PC-9 (cell line): ENCODE data around the gene DOCK3. TPM values are rescaled to one million over a fixed set of nuclear protein-coding genes. Genes with fewer than 3 reads are reported as not detected.

ENCODE experiments used
- BruUV-seq: library from RNA; stranded (reverse); fragments of 400-500 nt; replicated peaks from 2 replicates; lab custom pipeline; 2021; lab: Mats Ljungman, UMichigan
- CTCF ChIA-PET: fragments of 300-600 bp; sonication (Branson Sonifier 250); formaldehyde crosslinking; loops from one replicate; lab custom pipeline; 2022; ENCODE audit warnings: antibody characterized with exemption; lab: Charles Lee
- POLR2A ChIA-PET: fragments of 300-600 bp; sonication (Branson Sonifier 250); formaldehyde crosslinking; loops from one replicate; lab custom pipeline; 2022; ENCODE audit warnings: antibody characterized with exemption; ENCODE audit not compliant: unreplicated experiment; lab: Charles Lee
- DNase-seq, 2 experiments: peaks; one replicate each; pipeline versions ENCODE4 v3.0.0 to v3.0.0-alpha.2; 2015 to 2022; ENCODE audit warnings: mixed read lengths in 1 of 2
- H2AFZ ChIP-seq: fragments of 200-600 bp; sonication (generic); 2 replicates; pipeline ENCODE4 v1.8.1; 2017; ENCODE audit warnings: antibody characterized with exemption
- H3F3A ChIP-seq: fragments of 200-600 bp; sonication (generic); 2 replicates; pipeline ENCODE4 v1.8.1; 2017; ENCODE audit warnings: antibody characterized with exemption, mild to moderate bottlenecking, low read depth; ENCODE audit not compliant: insufficient read depth
- H3K27ac ChIP-seq: fragments of 200-600 bp; sonication (generic); 2 replicates; pipeline ENCODE4 v1.6.1; 2016; ENCODE audit warnings: mixed run types
- H3K27me3 ChIP-seq: fragments of 200-600 bp; sonication (generic); 2 replicates; pipeline ENCODE4 v1.6.1; 2016; ENCODE audit warnings: low read depth, mixed run types; ENCODE audit not compliant: insufficient read depth
- H3K36me3 ChIP-seq: fragments of 200-600 bp; sonication (generic); 2 replicates; pipeline ENCODE4 v1.6.1; 2016; ENCODE audit warnings: low read depth, mixed run types
- H3K4me1 ChIP-seq: fragments of 200-600 bp; sonication (generic); replicated peaks from 2 replicates; pipeline ENCODE4 v1.6.1; 2016; ENCODE audit warnings: mixed run types; ENCODE audit not compliant: insufficient read depth
- H3K4me2 ChIP-seq: fragments of 200-600 bp; sonication (generic); 2 replicates; pipeline ENCODE4 v1.6.1; 2017; ENCODE audit warnings: mixed run types
- H3K4me3 ChIP-seq: fragments of 200-600 bp; sonication (generic); 2 replicates; pipeline ENCODE4 v1.6.1; 2016; ENCODE audit warnings: mixed run types
- H3K79me2 ChIP-seq: fragments of 200-600 bp; sonication (generic); 2 replicates; pipeline ENCODE4 v1.6.1; 2017; ENCODE audit warnings: low read depth, mixed run types
- H3K9me2 ChIP-seq: fragments of 200-600 bp; sonication (generic); 2 replicates; pipeline ENCODE4 v1.8.1; 2017; ENCODE audit warnings: mild to moderate bottlenecking; ENCODE audit not compliant: insufficient read depth
- H3K9me3 ChIP-seq: fragments of 200-600 bp; sonication (generic); 2 replicates; pipeline ENCODE4 v1.8.1; 2016; ENCODE audit warnings: low read depth; ENCODE audit not compliant: insufficient read depth
- H4K20me1 ChIP-seq: fragments of 200-600 bp; sonication (generic); 2 replicates; pipeline ENCODE4 v1.8.1; 2017; ENCODE audit not compliant: insufficient read depth
- CTCF ChIP-seq: fragments of 200-600 bp; sonication (generic); conservative IDR thresholded peaks from 2 replicates; pipeline ENCODE4 v1.6.1; 2017; ENCODE audit warnings: mixed run types, antibody characterized with exemption, mild to moderate bottlenecking, moderate library complexity
- EZH2 ChIP-seq: fragments of 200-600 bp; sonication (generic); IDR thresholded peaks from 2 replicates; pipeline ENCODE4 v1.8.0; 2017; ENCODE audit warnings: antibody characterized with exemption, low read depth
- intact Hi-C: fragments of 100-400 bp; cut with micrococcal nuclease; formaldehyde crosslinking; loops from one replicate; pipeline ENCODE4 v1.10.0; 2022; ENCODE audit not compliant: unreplicated experiment
- total RNA-seq: library from RNA; stranded (reverse); gene quantifications from 2 replicates; pipeline ENCODE4 v1.2.3, GENCODE V29; 2021

The DOCK3 gene
- total RNA-seq, 1 experiment from 2014 or later, result 16.9 TPM

DNA sequence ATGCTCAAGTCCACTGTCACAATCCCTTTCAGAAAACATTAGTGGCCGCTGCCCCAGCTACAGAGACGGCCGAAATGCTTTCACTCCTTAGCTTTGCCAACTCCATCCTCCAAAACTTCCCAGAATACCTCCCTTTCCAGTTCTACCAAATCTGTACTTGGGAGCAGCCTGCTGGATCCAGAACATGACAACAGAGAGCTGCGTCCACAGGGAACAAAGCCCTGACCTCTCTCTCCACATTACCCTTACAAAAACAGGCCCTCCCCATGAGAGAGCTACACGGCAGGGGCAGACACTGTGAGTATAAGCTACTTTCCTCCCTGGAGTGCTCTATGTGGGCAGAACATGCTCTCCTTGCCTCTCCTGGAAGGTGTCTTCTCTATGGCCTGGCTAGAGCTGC lies 722.7 kb downstream of the DOCK3 start:
- H3K36me3 ChIP-seq, result peaks cover 18% of the 10 kb centered on the region
- H3K4me2 ChIP-seq, result no peak overlapping the region
- no peaks in the 10 kb centered on the region for H3K27me3 ChIP-seq
- POLR2A ChIA-PET, result no interaction called here
- intact Hi-C loops, result no loop called here
- peaks cover 34% of the 10 kb centered on the region for H3F3A ChIP-seq
- no peaks in the 10 kb centered on the region for H3K9me3 ChIP-seq
- H4K20me1 ChIP-seq, result peaks cover 23% of the 10 kb centered on the region
- BruUV-seq, result no TSS peak
- peaks cover 6% of the 10 kb centered on the region for H3K4me1 ChIP-seq
- H3K9me2 ChIP-seq, result no peaks in the 10 kb centered on the region
- no peak overlapping the region for H3K4me3 ChIP-seq
- no peak overlapping the region for H2AFZ ChIP-seq
- TF ChIP-seq CTCF (no peak), EZH2 (no peak)
- H3K79me2 ChIP-seq, result peaks cover 27% of the 10 kb centered on the region
- DNase-seq, result no peak
- no peak overlapping the region for H3K27ac ChIP-seq
- CTCF ChIA-PET, result no interaction called here

GRCh38 chr3:51398595-51399310 lies 724.0 kb downstream of the DOCK3 start:
- H3K4me3 ChIP-seq, result no peak overlapping the region
- peaks cover 33% of the 10 kb centered on the region for H3F3A ChIP-seq
- no peaks in the 10 kb centered on the region for H3K9me3 ChIP-seq
- TF ChIP-seq CTCF (no peak), EZH2 (no peak)
- H3K4me2 ChIP-seq, result no peak overlapping the region
- CTCF ChIA-PET, result no interaction called here
- POLR2A ChIA-PET, result interaction anchor here (0.6 kb wide), 2 partner anchors 14 to 403 kb away, joined by 5 read pairs; partner anchors contain the start of gene MANF
- no peak overlapping the region for H3K27ac ChIP-seq
- BruUV-seq, result no TSS peak
- no peaks in the 10 kb centered on the region for H3K4me1 ChIP-seq
- no peak overlapping the region for H2AFZ ChIP-seq
- intact Hi-C loops, result no loop called here
- DNase-seq, result no peak
- H3K36me3 ChIP-seq, result peaks cover 6% of the 10 kb centered on the region; the same call in 1 of the 2 replicates
- H3K79me2 ChIP-seq, result peaks cover 14% of the 10 kb centered on the region
- H4K20me1 ChIP-seq, result peaks cover 21% of the 10 kb centered on the region
- no peaks in the 10 kb centered on the region for H3K27me3 ChIP-seq
- no peaks in the 10 kb centered on the region for H3K9me2 ChIP-seq

DNA sequence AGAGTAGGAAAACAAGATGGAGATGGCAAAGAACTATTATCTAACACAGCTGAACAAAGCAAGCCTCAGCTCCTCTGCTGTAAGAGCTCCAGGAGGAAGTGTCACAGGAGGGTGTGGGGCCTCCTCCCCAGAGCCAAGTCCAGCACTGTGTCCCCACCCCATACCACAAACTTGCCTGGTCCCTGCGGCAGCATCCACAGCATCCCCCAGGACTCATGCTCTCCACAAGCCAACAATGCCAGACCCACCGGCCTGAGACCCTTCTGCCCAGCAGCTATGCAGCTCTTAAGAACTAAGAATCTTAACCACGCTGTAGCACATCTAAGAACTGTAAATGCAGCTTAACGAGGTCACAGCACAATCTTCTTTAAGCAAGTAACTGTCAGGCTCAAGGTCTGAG lies 725.4 kb downstream of the DOCK3 start:
- no peak overlapping the region for H3K4me2 ChIP-seq
- no peaks in the 10 kb centered on the region for H3K9me2 ChIP-seq
- peaks cover 24% of the 10 kb centered on the region for H3F3A ChIP-seq
- H2AFZ ChIP-seq, result no peak overlapping the region
- POLR2A ChIA-PET, result no interaction called here
- H3K36me3 ChIP-seq, result no peaks in the 10 kb centered on the region
- no peaks in the 10 kb centered on the region for H3K79me2 ChIP-seq
- no peak overlapping the region for H3K27ac ChIP-seq
- CTCF ChIA-PET, result interaction anchor here (0.6 kb wide), 1 partner anchor 319 kb away, joined by 3 read pairs; no protein-coding TSS in a partner anchor
- H4K20me1 ChIP-seq, result peaks cover 7% of the 10 kb centered on the region; the same call in 1 of the 2 replicates
- H3K4me3 ChIP-seq, result no peak overlapping the region
- TF ChIP-seq CTCF (no peak), EZH2 (no peak)
- no TSS peak for BruUV-seq
- DNase-seq, result peak in 1 of 2 experiments; percentile 26
- no peaks in the 10 kb centered on the region for H3K9me3 ChIP-seq
- no peaks in the 10 kb centered on the region for H3K4me1 ChIP-seq
- intact Hi-C loops, result no loop called here
- H3K27me3 ChIP-seq, result no peaks in the 10 kb centered on the region
